Measurements from ENCODE around the gene PPIF.

- TF ChIP-seq, protein P1, sequence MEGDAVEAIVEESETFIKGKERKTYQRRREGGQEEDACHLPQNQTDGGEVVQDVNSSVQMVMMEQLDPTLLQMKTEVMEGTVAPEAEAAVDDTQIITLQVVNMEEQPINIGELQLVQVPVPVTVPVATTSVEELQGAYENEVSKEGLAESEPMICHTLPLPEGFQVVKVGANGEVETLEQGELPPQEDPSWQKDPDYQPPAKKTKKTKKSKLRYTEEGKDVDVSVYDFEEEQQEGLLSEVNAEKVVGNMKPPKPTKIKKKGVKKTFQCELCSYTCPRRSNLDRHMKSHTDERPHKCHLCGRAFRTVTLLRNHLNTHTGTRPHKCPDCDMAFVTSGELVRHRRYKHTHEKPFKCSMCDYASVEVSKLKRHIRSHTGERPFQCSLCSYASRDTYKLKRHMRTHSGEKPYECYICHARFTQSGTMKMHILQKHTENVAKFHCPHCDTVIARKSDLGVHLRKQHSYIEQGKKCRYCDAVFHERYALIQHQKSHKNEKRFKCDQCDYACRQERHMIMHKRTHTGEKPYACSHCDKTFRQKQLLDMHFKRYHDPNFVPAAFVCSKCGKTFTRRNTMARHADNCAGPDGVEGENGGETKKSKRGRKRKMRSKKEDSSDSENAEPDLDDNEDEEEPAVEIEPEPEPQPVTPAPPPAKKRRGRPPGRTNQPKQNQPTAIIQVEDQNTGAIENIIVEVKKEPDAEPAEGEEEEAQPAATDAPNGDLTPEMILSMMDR (IDR thresholded peaks at IDR 0.05), result no peak
- TF ChIP-seq POLR2A (IDR thresholded peaks at IDR 0.05), result no peak
Measured at GRCh38 chr10:79372871-79373270, 25.6 kb downstream of the PPIF start.
